ENCODE data around the gene PXDC1.
"Not testable (repeated sequence)": the region's sequence is repeated elsewhere in the genome, so short reads cannot be mapped to it uniquely, and the experiment has no call there.

Gene PXDC1

DNA sequence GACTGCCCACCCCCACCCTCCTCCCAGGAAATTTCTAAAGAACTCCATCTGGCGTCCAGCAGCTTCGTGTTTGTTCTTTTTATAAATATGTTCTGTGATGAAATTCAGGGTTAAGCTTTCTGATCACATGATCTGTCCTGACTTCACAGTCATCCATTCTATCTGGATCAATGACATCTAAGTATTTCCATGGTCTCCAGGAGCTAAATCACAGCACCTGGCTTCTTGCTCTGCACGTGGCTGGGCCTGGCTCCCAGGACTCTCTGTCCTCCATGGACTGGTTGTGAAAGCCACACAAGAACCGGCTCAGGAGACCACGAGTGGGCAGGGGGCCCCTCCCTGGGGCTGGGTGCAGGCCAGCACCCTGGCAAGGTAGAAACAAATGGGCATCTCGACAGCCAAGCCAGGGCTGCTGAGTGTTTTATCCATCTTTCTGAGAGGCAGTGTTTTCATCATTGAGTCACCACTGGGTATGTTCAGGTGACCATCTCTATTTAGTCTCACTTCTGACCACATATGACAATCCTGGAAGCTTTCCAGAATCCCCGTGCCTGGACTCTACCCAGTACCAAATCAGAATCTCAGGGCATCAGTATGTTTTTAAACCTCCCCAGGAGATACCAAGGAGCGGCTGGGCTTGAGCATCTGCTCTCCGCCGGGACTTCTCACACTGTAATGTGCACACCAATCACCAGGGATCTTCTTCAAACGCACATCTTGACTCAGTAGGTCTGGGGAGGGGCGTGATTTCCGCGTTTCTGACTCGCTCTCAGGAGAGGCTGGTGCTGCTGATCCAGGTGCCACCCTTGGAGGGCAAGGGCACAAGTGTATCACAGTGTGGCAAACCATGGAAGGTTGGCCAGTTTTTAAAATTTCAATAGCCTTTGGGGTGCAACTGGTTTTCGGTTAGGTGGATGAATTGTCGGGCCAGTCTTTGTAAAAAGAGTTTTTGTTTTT lies 31.6 kb upstream of the PXDC1 start:
- DNase-seq, result no peak

DNA sequence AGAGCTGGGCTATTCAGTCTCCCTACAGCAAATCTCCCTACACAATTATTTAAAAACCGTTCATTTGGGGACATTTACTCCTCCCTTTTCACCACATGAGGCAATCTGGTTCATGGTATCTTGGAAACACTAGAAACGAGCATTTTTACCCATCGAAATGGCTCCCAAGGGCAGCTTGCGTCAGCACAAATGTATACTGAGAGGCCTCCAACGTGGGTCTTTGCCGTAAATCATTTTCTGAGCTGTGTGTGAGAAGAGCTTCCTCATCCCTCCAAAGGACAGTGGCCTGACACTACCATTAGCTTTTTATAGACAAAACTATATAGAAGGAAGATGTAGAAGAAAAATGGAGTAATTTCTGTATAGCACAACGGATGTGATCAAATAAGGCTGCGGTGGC lies 30.0 kb upstream of the PXDC1 start:
- DNase-seq, result no peak

DNA sequence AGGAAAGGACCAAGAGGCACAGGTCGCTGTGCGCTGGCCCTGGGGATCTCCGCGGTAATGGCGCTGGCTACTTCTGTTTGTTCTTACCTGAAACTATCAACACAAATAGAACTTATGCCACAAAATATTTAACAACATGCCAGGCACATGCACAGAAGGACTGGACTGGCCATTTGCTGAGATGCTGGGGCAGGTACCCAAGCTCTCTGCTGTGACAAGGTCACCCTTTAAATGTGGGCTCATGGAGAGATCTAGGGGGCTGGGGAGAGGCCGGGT lies 28.0 kb upstream of the PXDC1 start:
- no peak for DNase-seq

DNA sequence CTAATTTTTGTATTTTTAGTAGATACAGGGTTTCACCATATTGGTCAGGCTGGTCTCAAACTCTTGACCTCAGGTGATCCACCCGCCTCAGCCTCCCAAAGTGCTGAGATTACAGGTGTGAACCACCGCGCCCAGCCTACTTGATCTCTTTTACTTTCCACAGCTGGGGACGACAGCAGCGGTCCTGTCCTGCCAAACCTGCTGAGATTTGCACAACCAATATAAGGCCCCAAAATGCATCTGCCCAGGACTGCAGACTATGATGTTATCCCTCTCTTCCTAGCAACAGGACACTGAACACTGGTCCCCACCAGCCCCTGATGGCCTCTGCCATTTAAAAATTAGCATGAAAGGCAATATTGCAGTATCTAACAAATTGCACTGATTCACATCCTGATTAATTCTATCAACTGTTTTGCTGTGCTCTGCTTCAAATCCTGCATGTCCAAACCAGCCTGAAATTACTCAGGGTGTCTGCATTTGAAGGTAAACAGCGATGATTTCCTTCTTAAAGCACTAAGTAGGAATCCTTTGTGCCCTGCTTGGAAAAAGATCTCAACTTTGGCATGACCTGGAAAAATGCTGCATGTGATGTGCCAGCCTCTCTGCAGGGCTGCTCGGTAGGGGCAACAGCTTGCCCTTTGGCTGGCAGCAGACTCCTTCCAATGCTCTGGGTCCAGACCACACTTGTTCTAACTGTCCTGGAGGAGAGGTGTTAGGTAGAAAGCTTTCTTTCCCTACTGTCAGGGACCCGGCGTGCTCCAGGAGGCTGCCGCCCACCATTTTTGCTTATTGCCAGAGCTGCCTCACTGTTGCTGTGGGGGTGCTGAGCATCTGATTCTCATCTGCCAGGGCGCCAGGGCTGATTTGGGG lies 27.4 kb upstream of the PXDC1 start:
- no peak for DNase-seq

DNA sequence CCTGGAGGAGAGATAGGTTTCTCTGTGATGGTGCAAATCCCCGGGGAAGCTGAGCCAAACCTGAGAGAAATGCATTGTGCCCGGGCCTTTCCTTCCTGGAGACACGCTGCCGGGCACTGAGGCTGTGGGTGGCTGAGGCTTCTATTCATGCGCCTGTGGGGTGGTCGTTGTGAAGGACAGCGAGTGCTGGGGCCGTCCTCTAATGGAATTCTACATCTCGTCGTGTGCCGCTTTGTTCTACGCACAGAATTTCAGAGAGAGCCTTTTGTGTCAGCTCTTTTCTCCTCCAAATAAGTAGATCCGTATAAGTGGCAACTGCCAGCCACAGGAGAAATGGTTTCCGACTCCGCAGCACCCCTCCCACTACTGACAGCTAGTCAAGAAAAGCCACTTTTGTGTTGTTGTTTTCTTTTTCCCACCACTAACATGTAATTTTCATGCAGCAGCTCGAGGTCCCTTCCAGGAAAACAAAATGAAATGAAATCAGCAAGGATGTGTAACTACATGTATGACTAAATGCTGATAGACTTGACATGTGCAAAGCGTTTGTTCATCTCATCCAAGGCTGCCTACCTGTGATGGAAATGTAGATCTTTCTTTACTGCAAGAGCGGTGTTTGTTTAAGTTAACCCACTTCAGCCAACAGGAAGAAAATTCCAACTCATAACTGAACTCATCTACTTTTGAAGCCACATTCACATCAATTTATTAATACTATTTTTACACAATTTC lies 26.4 kb upstream of the PXDC1 start:
- DNase-seq, result no peak

DNA sequence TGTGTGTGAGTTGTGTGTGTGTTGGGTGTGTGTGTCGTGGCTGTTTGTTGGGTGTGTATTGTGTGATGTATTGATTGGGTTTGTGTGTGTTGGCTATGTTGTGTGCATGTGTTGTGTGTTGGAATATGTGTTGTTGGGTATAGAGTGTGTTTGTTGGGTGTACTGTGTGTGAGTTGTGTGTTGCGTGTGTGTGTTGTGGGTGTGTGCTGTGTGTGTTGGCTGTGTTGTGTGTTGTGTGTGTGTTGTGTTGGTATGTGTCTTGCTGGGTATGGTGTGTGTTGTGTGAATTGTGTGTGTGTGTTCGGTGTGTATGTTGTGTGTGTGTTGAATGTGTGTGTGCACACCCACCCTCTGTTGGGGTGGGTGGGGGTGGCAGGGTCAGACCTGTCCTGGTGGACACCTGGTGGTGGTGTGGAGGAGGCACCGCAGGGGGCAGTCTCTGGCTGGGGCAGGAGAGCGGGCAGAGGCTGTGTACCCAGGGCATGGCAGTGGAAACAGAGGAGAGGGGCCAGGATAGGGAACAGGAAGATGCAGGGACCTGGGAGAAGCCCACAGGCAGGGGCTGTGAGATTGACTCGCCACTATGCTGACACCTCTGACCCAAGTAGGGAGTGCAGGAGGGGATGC lies 25.5 kb upstream of the PXDC1 start:
- no peak for DNase-seq

DNA sequence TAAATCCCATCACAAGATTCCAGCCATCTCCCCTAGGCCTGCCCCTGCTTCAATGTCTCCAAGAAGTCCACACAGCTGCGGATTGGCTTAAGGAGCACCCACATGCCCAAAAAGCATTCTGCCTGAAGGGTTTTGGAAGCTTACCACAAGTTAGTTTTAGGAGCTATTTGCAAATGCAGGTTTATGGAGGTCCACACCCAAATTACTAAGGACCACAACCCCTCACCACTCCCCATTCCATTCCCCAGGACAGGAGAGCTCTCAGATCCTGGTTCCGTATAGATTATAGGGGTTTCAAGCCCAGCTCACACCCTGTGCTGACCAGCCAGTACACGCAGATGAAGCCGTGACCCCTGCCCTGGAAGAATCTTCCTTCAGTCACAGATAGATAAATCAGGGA lies 24.3 kb upstream of the PXDC1 start:
- no peak for DNase-seq

DNA sequence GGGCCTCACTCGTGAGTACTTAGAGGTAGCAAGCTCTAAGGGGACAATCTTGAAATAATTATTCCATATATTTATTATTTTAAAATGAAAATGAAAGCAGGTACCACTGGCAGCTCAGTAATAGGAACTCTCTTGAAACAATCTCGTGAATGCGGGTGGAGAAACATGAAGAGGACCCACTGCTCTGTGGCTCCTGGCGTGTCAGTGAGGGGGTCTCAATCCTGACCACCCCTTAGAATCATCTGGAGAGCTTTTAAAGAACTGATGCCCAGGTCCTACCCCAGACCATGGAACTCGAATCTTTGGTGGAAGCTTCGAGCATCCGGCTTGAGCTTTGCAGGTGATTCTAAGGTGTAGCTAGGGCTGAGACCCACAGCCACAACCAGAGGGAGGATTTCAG lies 23.9 kb upstream of the PXDC1 start:
- no peak for DNase-seq

DNA sequence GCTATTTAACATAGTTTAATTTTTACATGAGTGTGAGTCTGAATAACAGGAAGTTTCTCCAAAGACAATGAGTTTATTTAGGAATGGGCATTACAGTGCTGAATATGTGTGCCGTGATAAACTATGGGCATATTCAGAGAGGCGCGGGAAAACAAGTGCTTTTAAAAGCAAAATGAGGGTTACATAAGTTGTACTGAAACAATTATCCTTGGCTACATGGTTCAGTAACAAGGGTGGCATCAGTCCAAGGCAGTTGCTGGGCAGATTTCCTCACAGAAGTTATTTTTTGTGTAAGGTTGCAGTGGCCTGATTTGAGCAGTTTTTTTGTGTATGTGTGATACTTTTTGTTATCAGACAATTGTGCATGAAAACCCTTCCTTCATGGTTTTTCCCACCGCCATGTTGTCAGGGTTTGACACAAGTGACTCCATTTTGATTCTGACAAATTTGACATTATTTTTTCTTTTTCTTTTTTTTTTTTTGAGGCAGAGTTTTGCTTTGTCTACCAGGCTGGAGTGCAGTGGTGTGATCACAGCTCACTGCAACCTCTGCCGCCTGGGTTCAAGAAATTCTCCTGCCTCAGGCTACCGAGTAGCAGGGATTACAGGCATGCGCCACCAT lies 22.3 kb upstream of the PXDC1 start:
- DNase-seq, result no peak

DNA sequence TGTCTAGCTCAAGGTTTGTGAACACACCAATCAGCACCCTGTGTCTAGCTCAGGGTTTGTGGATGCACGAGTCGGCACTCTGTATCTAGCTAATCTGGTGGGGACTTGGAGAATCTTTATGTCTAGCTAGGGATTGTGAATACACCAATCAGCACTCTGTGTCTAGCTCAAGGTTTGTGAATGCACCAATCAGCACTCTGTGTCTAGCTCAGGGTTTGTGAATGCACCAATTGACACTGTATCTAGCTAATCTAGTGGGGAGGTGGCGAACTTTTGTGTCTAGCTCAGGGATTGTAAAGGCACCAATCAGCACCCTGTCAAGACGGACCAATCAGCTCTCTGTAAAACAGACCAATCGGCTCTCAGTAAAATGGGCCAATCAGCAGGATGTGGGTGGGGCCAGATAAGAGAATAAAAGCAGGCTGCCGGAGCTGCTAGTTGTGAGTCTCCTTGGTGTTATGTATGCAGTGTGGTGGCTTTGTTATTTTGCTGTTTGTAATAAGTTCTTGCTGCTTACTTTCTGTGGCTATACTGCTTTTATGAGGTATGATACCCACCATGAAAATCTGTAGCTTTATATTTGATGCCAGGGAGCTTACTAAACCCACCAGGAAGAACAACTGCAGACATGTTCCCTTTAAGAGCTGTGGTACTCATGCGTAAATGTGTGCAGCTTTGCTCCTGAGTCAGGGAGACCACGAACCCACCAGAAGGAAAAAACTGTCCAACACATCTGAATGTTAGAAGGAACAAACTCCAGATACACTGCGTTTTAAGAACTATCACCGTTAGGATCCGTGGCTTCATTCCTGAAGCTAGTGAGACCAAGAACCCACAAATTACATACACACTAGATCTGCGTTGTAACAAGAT lies 20.9 kb upstream of the PXDC1 start:
- DNase-seq, result not testable (repeated sequence)

DNA sequence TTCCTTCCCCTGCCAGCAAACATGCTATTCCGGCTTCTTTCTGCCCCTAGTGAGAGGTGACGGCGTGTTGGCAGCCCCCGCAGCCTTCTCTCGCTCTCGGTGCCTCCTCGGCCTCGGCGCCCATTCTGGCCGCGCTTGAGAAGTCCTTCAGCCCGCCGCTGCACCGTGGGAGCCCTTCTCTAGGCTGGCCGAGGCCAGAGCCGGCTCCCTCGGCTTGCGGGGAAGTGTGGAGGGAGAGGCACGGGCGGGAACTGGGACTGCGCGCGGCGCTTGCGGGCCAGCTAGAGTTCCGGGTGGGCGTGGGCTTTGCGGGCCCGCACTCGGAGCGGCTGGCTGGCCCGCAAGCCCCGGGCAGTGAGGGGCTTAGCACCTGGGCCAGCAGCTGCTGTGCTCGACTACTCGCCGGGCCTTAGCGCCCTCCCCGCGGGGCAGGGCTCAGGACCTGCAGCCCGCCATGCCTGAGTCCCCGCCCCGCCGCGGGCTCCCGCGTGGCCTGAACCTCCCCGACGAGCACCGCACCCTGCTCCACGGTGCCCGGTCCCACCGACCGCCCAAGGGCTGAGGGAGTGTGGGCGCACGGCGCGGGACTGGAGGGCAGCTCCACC lies 20.0 kb upstream of the PXDC1 start:
- DNase-seq, result no peak

DNA sequence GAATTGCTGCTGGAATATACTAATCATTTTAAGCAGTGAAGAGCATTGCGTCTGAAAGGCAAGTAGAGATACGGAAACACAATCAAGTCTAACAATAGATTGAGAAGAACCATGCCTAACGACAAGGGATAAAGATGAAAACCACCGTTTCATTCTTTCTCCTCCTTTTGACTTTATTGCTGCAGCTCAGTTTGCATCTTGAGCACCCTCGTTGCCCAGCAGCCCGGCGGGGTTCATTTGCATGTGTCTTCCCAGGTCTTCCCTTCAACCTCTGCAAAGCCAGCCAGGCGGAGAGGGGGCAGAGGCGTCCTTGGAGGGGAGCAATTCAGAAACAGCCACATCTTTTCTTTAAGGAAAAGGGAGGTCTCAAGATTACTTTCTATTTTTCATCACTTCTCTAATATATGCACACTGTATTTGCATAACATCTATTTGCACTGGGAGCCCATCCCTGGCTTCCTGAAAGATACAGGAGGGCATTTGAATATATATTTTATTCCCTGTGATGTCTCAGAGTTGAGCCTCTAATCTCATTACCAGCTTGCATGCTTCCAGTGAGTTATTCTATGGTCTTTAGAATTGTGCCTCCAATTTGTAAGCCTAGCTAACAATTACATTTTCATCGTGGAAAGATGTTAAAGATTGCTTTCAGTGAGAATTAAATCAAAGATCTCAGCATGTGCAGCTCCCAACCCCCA lies 18.7 kb upstream of the PXDC1 start:
- DNase-seq, result no peak

DNA sequence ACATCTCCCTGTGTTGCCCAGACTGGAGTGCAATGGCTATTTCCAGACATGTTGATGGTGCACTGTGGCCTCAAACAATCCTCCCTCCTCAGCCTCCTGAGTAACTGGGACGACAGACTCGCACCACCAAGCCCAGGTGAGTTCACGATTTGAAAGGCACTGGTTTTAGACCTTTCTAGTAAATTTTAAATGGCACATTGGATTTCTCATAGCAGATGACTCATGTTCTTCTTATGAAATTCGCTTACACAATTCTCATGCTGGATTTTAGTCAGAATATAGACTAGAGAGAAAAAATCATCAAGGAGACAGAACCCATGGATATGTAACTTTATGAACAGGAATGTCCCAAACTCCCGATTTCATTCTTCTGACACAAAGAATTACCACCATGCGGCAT lies 18.1 kb upstream of the PXDC1 start:
- no peak for DNase-seq

DNA sequence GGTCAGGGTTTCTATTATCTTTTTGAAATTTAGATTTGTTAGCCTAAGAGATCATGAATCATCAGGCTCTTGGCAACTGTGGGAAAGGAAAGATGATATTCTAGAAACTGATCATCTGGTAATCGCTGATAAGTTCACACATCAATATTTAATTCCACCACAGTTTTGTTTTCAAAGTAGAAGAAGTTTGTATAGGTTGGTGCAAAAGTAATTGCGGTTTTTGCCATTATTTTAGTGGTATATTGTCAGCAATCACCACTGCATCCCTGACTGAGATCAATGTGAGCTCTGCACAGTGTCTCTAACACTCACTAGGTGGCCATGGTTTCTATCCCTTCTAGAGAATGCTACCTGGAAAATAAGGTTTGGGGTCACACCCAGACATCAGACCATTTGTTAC lies 17.0 kb upstream of the PXDC1 start:
- no peak for DNase-seq

DNA sequence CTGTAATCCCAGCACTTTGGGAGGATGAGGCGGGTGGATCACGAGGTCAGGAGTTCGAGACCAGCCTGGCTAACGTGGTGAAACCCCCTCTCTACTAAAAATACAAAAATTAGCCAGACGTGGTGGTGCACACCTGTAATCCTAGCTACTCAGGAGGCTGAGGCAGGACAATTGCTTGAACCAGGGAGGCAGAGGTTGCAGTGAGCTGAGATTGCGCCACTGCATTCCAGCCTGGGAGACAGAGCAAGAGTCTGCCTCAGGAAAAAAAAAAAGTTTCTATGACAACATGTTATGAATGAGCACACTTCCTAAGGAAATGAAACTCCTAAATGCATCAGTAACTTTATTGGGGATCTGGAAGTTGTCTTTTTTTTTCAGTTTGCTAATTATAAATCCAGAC lies 16.0 kb upstream of the PXDC1 start:
- not testable (repeated sequence) for DNase-seq

DNA sequence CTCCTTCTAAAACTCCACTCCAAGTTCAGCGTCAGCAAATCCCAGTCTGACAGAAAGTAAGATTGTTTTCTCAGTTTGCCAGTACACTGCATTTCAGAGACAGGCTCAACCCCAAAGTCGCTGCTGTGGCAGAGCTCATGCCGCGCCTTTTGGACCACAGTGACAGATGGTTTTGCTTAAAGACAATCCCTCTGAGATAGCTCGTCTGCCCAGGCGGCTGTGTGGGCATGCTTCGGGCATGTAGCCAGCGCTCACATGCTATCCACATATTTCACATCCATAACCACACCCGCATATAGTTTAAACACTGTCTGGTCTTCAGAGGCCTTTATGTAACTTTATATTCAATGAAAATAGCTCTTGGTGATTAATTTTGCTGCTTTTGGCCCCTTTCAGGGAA lies 14.7 kb upstream of the PXDC1 start:
- no peak for DNase-seq

DNA sequence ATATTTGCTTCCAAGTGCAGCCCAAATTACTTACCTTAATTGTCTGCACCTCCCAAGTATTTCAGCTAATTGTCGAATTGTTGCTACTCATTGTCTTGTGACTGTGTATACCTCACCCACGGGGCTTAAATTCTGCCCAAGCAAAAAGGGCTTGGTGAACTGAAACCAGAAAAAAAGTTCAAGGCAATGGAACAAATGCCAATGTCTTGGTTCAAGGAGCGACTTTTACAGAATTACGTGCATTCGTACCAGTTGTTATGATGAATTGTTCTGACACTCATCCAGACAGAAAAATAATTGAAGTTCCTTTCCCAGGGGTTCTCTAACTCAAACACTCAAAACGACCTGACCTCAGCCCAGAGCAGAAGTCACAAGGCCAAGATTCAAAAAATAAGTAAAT lies 13.9 kb upstream of the PXDC1 start:
- no peak for DNase-seq

DNA sequence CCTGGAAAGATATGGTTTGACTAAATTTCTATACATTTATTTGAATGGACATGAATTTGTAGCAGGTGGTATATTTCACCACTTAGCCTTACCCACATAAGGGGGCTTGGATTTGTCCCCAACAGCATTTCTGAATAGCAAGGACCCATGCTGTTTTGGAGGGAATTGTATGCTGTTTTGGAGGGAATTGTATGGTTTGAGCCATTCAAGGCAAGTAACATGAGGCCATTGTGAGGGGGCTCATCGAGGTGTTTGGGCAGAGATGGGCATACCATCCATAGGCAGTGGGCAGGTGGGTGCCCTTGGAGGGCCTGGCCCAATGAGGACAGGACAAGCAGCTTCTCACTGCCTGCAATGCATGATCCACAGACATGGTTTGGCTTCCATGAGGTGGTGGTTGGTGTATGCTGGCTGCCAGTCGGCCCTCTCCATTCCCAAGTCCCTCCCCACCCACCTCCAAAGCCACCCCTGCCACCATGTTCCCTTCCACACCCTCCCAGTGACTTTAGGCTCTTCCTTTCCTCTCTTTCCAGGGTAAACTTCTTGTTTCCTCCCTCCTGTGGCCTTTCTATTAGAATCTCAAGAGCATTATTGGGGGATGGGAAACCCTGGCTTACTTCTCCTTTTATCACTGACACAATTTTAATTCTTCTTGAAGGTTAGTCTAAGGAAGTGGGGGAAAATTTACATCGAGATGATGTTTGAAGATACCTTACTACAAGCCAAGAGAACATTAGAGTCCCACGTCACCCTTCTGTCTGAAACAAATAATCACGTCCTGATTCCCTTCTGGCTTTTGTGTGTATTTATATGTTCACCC lies 13.2 kb upstream of the PXDC1 start:
- no peak for DNase-seq

DNA sequence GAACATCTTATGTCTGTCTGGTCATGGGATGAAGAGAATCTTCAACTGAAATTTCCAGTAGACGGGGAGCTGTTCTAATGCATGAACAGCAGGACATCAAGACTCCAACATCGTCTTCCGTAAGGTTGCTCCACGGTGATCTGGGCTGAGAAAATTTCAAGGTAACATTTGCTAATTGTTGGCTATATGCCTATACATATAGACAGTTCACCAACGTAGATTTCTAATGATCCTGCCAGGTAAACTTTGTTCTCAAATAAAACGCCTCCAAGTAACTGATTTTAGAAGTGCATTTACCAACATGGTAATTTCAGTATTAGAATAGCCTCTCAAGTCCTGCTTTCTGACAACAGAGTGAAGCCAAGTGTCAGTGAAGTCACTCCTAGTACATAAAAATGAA lies 11.3 kb upstream of the PXDC1 start:
- no peak for DNase-seq

DNA sequence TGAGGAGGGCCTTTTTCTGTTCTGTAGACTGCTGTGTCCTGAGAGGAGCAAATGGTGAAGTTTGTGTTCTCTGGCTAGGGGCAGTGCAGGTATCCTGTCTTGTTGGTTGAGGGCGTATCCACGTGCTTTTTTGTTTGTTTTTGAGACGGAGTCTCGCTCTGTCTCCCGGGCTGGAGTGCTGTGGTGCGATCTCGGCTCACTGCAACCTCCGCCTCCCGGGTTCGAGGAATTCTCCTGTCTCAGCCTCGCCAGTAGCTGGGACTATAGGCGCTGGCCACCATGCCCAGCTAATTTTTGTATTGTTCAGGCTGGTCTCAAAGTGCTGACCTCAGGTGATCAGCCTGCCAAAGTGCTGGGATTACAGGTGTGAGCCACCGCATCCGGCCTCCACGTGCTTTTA lies 10.8 kb upstream of the PXDC1 start:
- no peak for DNase-seq

All from activated naive CD4-positive, alpha-beta T cell (primary cell).